ENCODE results near the gene UBXN11. TPM values are rescaled to one million over a fixed set of nuclear protein-coding genes. Genes with fewer than 3 reads are reported as not detected.

The UBXN11 gene
- total RNA-seq, 2 donors from 2014 or later, result 8.7 to 25.7 TPM

DNA sequence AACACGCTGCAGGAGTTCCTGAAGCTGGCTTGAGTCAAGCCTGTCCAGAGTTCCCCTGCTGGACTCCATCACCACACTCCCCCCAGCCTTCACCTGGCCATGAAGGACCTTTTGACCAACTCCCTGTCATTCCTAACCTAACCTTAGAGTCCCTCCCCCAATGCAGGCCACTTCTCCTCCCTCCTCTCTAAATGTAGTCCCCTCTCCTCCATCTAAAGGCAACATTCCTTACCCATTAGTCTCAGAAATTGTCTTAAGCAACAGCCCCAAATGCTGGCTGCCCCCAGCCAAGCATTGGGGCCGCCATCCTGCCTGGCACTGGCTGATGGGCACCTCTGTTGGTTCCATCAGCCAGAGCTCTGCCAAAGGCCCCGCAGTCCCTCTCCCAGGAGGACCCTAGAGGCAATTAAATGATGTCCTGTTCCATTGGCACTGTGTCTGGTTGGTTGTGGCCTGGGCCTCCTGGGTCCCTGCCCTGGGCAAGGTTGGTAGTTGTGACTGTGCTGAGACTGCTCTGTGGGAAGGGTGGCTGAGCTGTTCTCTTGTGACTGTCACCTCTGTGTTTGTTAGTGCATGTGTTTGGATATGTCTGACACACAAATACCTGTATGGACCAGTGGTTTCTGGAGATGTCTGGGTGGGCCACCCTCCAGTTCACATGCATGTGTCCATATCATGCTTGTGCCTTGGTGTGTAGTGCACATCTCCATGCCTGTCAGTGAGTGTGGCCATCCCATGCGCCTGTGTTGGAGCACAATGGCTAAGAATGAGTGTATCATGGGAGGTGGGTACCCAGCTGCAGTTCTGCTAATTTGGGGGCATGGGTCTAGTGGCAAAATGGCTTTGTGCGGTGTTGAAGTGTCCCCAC lies 25.1 kb downstream of the UBXN11 start:
- TF ChIP-seq, protein P1, sequence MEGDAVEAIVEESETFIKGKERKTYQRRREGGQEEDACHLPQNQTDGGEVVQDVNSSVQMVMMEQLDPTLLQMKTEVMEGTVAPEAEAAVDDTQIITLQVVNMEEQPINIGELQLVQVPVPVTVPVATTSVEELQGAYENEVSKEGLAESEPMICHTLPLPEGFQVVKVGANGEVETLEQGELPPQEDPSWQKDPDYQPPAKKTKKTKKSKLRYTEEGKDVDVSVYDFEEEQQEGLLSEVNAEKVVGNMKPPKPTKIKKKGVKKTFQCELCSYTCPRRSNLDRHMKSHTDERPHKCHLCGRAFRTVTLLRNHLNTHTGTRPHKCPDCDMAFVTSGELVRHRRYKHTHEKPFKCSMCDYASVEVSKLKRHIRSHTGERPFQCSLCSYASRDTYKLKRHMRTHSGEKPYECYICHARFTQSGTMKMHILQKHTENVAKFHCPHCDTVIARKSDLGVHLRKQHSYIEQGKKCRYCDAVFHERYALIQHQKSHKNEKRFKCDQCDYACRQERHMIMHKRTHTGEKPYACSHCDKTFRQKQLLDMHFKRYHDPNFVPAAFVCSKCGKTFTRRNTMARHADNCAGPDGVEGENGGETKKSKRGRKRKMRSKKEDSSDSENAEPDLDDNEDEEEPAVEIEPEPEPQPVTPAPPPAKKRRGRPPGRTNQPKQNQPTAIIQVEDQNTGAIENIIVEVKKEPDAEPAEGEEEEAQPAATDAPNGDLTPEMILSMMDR (IDR thresholded peaks at IDR 0.05), result no peak
- peak overlapping the region; percentile 48 to 84 for H3K9ac ChIP-seq (ENCODE audit: low read depth in 2 of 2, low read length in 2 of 2)
- H3K27me3 ChIP-seq, result no peaks in the 10 kb centered on the region
- H3K27ac ChIP-seq, result peak overlapping the region; percentile 95
- H3K4me3 ChIP-seq, result peak overlapping the region; percentile 91
- peaks cover 7% of the 10 kb centered on the region for H3K36me3 ChIP-seq
- intact Hi-C loops (cut with DNase I), result no loop called here
- H3K4me1 ChIP-seq, result peaks cover 21% of the 10 kb centered on the region
- DNase-seq, result no peak
- H3K9me3 ChIP-seq, result no peaks in the 10 kb centered on the region

DNA sequence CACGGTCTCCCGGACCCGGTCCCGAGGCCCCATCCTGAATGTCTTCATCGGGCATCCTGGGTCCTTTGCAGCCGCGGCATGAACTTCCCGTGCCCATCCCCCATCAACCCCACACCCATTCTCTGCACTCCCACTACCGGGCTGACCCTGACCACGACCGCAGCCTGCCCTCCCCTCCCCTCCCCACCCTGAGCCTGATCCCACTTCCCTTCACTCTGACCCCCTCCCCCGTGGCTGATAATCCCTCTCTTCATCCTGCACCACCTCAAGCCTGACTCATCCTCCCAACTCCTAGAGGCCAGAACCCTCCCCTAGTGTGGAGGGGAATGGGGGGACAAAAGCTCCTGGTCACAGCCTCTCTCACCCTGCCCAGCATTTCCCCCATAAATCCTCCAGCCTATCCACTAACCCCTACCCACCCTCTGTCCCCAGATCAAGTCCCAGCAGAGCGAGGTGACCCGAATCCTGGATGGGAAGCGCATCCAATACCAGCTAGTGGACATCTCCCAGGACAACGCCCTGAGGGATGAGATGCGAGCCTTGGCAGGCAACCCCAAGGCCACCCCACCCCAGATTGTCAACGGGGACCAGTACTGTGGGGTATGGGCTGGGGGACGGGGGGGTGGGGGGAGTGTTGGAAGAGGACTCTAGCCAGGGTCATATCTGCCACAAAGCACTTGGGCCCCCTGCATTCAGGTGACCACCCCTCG lies 25.9 kb downstream of the UBXN11 start:
- peaks cover 7% of the 10 kb centered on the region for H3K36me3 ChIP-seq

DNA sequence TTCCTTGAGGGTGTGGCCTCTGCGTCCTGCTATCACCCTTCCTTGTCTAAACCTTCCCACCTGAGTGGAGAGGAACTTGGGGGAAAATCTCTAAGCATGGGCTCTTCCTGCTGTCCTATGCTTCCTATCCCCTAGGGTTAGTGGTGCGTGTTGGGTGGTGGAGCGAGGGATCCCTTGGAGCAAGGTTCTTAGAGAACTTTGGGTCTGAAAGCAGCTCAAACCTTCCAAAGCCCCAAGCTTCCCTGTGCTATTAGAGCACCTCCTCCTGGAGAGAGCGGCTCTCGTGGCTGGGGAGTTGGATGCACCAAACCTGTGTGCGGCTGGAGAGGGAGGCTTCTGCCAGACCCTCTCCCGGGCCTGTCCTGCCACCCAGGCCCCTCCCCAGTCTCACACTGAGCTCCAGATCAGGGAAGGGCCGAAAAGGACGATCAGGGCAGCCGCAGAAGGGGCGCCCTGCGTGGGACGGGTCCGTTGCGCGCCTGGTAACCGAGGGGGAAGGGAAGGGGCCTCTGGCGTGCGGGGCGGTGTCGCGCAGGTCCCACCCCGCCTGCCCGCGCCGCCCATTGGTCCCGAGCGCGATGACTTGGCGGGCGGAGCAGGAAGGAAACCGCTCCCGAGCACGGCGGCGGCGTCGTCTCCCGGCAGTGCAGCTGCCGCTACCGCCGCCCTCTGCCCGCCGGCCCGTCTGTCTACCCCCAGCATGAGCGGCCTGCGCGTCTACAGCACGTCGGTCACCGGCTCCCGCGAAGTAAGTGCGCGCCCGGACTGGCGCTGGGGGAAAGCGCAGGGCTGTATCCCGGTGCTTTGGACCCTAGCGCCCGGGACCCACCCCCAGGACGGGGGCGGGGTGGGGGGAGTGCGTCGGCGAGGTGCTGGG lies 26.7 kb downstream of the UBXN11 start, which contains the start of gene SH3BGRL3:
Gene SH3BGRL3, plus strand, starts transcription at position 631 of the 877 bp plus-strand sequence. Its CDS starts 70 bp downstream, at position 701.
- H3K4me1 ChIP-seq, result peaks cover 28% of the 10 kb centered on the region
- no peaks in the 10 kb centered on the region for H3K9me3 ChIP-seq
- H3K4me3 ChIP-seq, result peak within 1 kb of the TSS; percentile 91
- peak within 1 kb of the TSS; percentile 84 to 86 for H3K9ac ChIP-seq (ENCODE audit: low read depth in 2 of 2, low read length in 2 of 2)
- H3K27me3 ChIP-seq, result no peaks in the 10 kb centered on the region
- H3K27ac ChIP-seq, result peak within 1 kb of the TSS; percentile 95
- DNase-seq, result peak; percentile 91
- peaks cover 7% of the 10 kb centered on the region for H3K36me3 ChIP-seq
- intact Hi-C loops (cut with DNase I), result no loop called here
- TF ChIP-seq, protein P1 (IDR thresholded peaks at IDR 0.05), result no peak

More for the DNA sequence above, 25.9 kb downstream of the UBXN11 start:
- peak overlapping the region; percentile 95 for H3K27ac ChIP-seq
- DNase-seq, result peak; percentile 53
- H3K4me1 ChIP-seq, result peaks cover 28% of the 10 kb centered on the region
- H3K9ac ChIP-seq (ENCODE audit: low read depth in 2 of 2, low read length in 2 of 2), result peak overlapping the region; percentile 83 to 84
- TF ChIP-seq, protein P1 (IDR thresholded peaks at IDR 0.05), result no peak
- H3K27me3 ChIP-seq, result no peaks in the 10 kb centered on the region
- peak overlapping the region; percentile 91 for H3K4me3 ChIP-seq
- intact Hi-C loops (cut with DNase I), result no loop called here
- no peaks in the 10 kb centered on the region for H3K9me3 ChIP-seq

DNA sequence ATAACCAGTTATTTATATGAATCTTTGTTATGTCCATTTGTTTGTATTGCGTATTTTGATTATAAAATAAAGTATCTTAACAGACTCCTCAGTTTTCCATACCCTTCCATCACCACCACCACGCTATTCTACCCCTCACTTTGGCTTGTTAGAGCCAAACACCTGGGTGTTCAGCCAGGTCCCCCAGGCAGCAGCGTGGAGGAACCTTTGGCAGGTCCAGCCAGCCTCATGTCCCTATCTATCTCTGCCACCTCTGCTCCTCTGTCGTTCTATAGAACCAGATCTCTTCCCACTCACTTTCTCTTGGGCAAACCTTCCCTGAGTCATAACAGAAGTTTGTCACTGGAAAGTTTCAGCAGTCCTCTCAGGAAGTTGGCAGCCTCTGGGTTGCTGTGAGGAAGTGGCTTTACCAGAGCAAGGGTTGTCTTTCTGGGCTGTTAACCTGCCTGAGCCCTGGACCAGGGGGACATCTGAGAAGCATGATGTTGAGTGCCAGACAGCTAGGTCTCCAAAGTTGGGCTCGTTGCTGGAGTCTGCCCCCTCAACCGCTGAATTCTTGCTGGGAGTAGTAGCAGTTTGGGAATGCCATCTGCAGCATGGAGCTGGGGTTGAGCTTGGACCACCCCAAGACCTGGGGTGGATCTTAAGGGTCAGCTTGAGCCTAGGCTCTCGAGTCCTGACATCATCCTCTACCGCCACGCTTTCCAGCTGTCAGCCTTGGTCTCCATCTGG lies 27.5 kb downstream of the UBXN11 start:
- peak overlapping the region; percentile 91 for H3K4me3 ChIP-seq
- H3K27me3 ChIP-seq, result no peaks in the 10 kb centered on the region
- H3K4me1 ChIP-seq, result peaks cover 28% of the 10 kb centered on the region
- peak overlapping the region; percentile 95 for H3K27ac ChIP-seq
- peak overlapping the region; percentile 84 to 86 for H3K9ac ChIP-seq (ENCODE audit: low read depth in 2 of 2, low read length in 2 of 2)
- intact Hi-C loops (cut with DNase I), result no loop called here
- TF ChIP-seq, protein P1 (IDR thresholded peaks at IDR 0.05), result no peak
- no peaks in the 10 kb centered on the region for H3K9me3 ChIP-seq
- peaks cover 7% of the 10 kb centered on the region for H3K36me3 ChIP-seq
- peak; percentile 66 for DNase-seq
